ENCODE data around the gene CYP4B1.
"Not testable (repeated sequence)": the region's sequence is repeated elsewhere in the genome, so short reads cannot be mapped to it uniquely, and the experiment has no call there.

The CYP4B1 gene

GRCh38 chr1:46798810-46799209 lies at the start of gene CYP4B1:
TSS of gene CYP4B1 (plus strand) at chr1:46799046. CDS start at chr1:46799082, 36 bp downstream.
- DNase-seq = no peak

- no peak for DNase-seq
These were observed 49.4 kb upstream of the CYP4B1 start for GRCh38 chr1:46749404-46749803.

GRCh38 chr1:46749921-46750404 lies 48.9 kb upstream of the CYP4B1 start:
- DNase-seq = no peak

- no peak for DNase-seq
These were observed 44.9 kb upstream of the CYP4B1 start for GRCh38 chr1:46753985-46754384.

GRCh38 chr1:46754707-46755106 lies 44.1 kb upstream of the CYP4B1 start:
- not testable (repeated sequence) for DNase-seq

- DNase-seq = no peak
These were observed 43.7 kb upstream of the CYP4B1 start for GRCh38 chr1:46755121-46755520.

- DNase-seq = no peak
These were observed 41.4 kb upstream of the CYP4B1 start for GRCh38 chr1:46757247-46757955.

- no peak for DNase-seq
These were observed 40.8 kb upstream of the CYP4B1 start for GRCh38 chr1:46757956-46758528.

- DNase-seq = no peak
These were observed 38.2 kb upstream of the CYP4B1 start for GRCh38 chr1:46760558-46761166.

- no peak for DNase-seq
These were observed 37.1 kb upstream of the CYP4B1 start for GRCh38 chr1:46761740-46762139.

- DNase-seq = no peak
These were observed 34.4 kb upstream of the CYP4B1 start for GRCh38 chr1:46764402-46764801.

- DNase-seq = no peak
These were observed 31.1 kb upstream of the CYP4B1 start for GRCh38 chr1:46767649-46768282.

GRCh38 chr1:46768445-46768844 lies 30.4 kb upstream of the CYP4B1 start:
- DNase-seq = no peak

GRCh38 chr1:46769028-46769740 lies 29.7 kb upstream of the CYP4B1 start:
- no peak for DNase-seq

GRCh38 chr1:46770541-46770940 lies 28.3 kb upstream of the CYP4B1 start:
- no peak for DNase-seq

GRCh38 chr1:46772571-46772970 lies 26.3 kb upstream of the CYP4B1 start:
- DNase-seq = no peak

- no peak for DNase-seq
These were observed 24.5 kb upstream of the CYP4B1 start for GRCh38 chr1:46774297-46774696.

GRCh38 chr1:46778456-46778855 lies 20.4 kb upstream of the CYP4B1 start:
- not testable (repeated sequence) for DNase-seq

- DNase-seq = no peak
These were observed 14.2 kb upstream of the CYP4B1 start for GRCh38 chr1:46784666-46785065.

GRCh38 chr1:46788634-46789033 lies 10.2 kb upstream of the CYP4B1 start:
- not testable (repeated sequence) for DNase-seq

GRCh38 chr1:46790446-46791101 lies 8.3 kb upstream of the CYP4B1 start:
- DNase-seq = no peak

- DNase-seq = no peak
These were observed 5.7 kb upstream of the CYP4B1 start for GRCh38 chr1:46793126-46793525.
